Loucy (cell line): ENCODE measurements around the gene TTC39C.

ENCODE experiments used
- H2AFZ ChIP-seq: fragments of 200-600 bp; sonication (generic); 2 replicates; pipeline ENCODE4 v1.6.0; 2016; ENCODE audit warnings: antibody characterized with exemption, mild to moderate bottlenecking, low read length, moderate library complexity
- H3F3A ChIP-seq: fragments of 200-600 bp; 2 replicates; pipeline ENCODE4 v1.6.0; 2016; ENCODE audit warnings: antibody characterized with exemption, low read depth, mild to moderate bottlenecking
- H3K27me3 ChIP-seq: fragments of 200-600 bp; sonication (generic); 2 replicates; pipeline ENCODE4 v1.6.1; 2014; ENCODE audit warnings: low read length, mild to moderate bottlenecking; ENCODE audit not compliant: insufficient read depth, poor library complexity, severe bottlenecking
- H3K36me3 ChIP-seq: fragments of 200-600 bp; sonication (generic); 2 replicates; pipeline ENCODE4 v1.6.1; 2016; ENCODE audit warnings: low read length; ENCODE audit not compliant: insufficient read depth
- H3K4me1 ChIP-seq: fragments of 200-600 bp; sonication (generic); 2 replicates; pipeline ENCODE4 v1.5.1; 2014; ENCODE audit warnings: low read length, mild to moderate bottlenecking; ENCODE audit not compliant: insufficient read depth, poor library complexity, severe bottlenecking
- H3K4me2 ChIP-seq: fragments of 200-600 bp; sonication (generic); 2 replicates; pipeline ENCODE4 v1.6.0; 2014; ENCODE audit warnings: antibody characterized with exemption, low read length, low read depth, mild to moderate bottlenecking; ENCODE audit not compliant: poor library complexity, severe bottlenecking
- H3K4me3 ChIP-seq: fragments of 200-600 bp; sonication (generic); 2 replicates; pipeline ENCODE4 v1.5.1; 2014; ENCODE audit warnings: low read length, mild to moderate bottlenecking, mixed read lengths; ENCODE audit not compliant: poor library complexity, severe bottlenecking
- H3K79me2 ChIP-seq: fragments of 200-600 bp; sonication (generic); 2 replicates; pipeline ENCODE4 v1.6.1; 2014; ENCODE audit warnings: low read length; ENCODE audit not compliant: insufficient read depth
- H3K9ac ChIP-seq: fragments of 200-600 bp; sonication (generic); 2 replicates; pipeline ENCODE4 v1.6.0; 2014; ENCODE audit warnings: mild to moderate bottlenecking, low read depth, low read length, moderate library complexity; ENCODE audit not compliant: poor library complexity, severe bottlenecking
- H3K9me2 ChIP-seq: fragments of 200-600 bp; sonication (generic); replicated peaks from 2 replicates; pipeline ENCODE4 v1.6.1; 2016; ENCODE audit warnings: low read depth, low read length, mixed read lengths
- H3K9me3 ChIP-seq: fragments of 200-600 bp; sonication (generic); 2 replicates; pipeline ENCODE4 v1.6.1; 2014; ENCODE audit warnings: mild to moderate bottlenecking, antibody characterized with exemption, low read length, low read depth; ENCODE audit not compliant: insufficient read depth
- H4K20me1 ChIP-seq: fragments of 200-600 bp; sonication (generic); 2 replicates; pipeline ENCODE4 v1.6.0; 2014; ENCODE audit warnings: antibody characterized with exemption, low read length, mild to moderate bottlenecking; ENCODE audit not compliant: insufficient read depth, poor library complexity, severe bottlenecking
- CTCF ChIP-seq: fragments of 200-600 bp; sonication (generic); conservative IDR thresholded peaks from 2 replicates; pipeline ENCODE4 v1.5.1; 2014; ENCODE audit warnings: mild to moderate bottlenecking, antibody characterized with exemption, low read length
- EZH2phosphoT487 ChIP-seq: fragments of 200-600 bp; IDR thresholded peaks from 2 replicates; pipeline ENCODE4 v1.6.1; 2018; ENCODE audit warnings: antibody characterized with exemption, mild to moderate bottlenecking, moderate library complexity, borderline replicate concordance

TTC39C gene

GRCh38 chr18:24127735-24128134, 113.2 kb downstream of the TTC39C start:
- Histone ChIP-seq H3K9me3 (no peaks in the 10 kb centered on the region), H3K36me3 (peaks cover 55% of the 10 kb centered on the region)

GRCh38 chr18:24128700-24129099, 114.1 kb downstream of the TTC39C start:
- no peaks in the 10 kb centered on the region for H3K79me2 ChIP-seq
- peaks cover 57% of the 10 kb centered on the region for H3K36me3 ChIP-seq
- no peaks in the 10 kb centered on the region for H3K9me2 ChIP-seq

More at GRCh38 chr18:24127735-24128134, 113.2 kb downstream of the TTC39C start:
- Histone ChIP-seq H3K4me1 (no peaks in the 10 kb centered on the region), H4K20me1 (no peaks in the 10 kb centered on the region), H3K4me2 (no peak overlapping the region), H3K79me2 (no peaks in the 10 kb centered on the region), H3K9me2 (no peaks in the 10 kb centered on the region), H2AFZ (no peak overlapping the region), H3K9ac (no peak overlapping the region), H3K27me3 (no peaks in the 10 kb centered on the region), H3K4me3 (no peak overlapping the region), H3F3A (no peaks in the 10 kb centered on the region)
- TF ChIP-seq EZH2phosphoT487 (no peak), CTCF (no peak)

DNA sequence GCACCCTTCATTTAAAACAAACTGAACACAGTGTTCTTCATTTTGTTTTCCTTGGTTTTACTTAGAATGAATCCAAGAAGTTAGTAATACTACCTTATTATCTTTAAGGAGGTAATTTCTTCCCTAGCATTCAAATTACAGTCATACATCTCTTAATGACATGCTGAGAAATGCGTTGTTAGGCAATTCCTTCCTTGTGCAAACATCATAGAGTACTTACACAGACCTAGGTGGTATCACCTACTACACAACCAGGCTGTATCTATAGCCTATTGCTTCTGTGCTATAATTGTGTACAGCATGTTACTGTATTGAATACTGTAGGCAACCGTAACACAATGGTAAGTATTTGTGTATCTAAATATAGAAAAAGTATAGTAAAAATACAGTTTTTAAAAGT, 115.9 kb downstream of the TTC39C start:
- H2AFZ ChIP-seq = no peak overlapping the region
- H3K4me2 ChIP-seq = no peak overlapping the region
- no peaks in the 10 kb centered on the region for H3K79me2 ChIP-seq
- H3K9me3 ChIP-seq = no peaks in the 10 kb centered on the region
- no peak overlapping the region for H3K9ac ChIP-seq
- H3F3A ChIP-seq = no peaks in the 10 kb centered on the region
- no peaks in the 10 kb centered on the region for H3K9me2 ChIP-seq
- TF ChIP-seq CTCF = no peak
- TF ChIP-seq EZH2phosphoT487 = no peak
- H3K27me3 ChIP-seq = no peaks in the 10 kb centered on the region
- no peaks in the 10 kb centered on the region for H4K20me1 ChIP-seq
- H3K4me1 ChIP-seq = no peaks in the 10 kb centered on the region
- peaks cover 47% of the 10 kb centered on the region for H3K36me3 ChIP-seq
- no peak overlapping the region for H3K4me3 ChIP-seq

More at GRCh38 chr18:24128700-24129099, 114.1 kb downstream of the TTC39C start:
- no peaks in the 10 kb centered on the region for H4K20me1 ChIP-seq
- no peaks in the 10 kb centered on the region for H3K9me3 ChIP-seq
- H3K27me3 ChIP-seq = no peaks in the 10 kb centered on the region
- no peak overlapping the region for H3K4me2 ChIP-seq
- H2AFZ ChIP-seq = no peak overlapping the region
- no peaks in the 10 kb centered on the region for H3F3A ChIP-seq
- TF ChIP-seq EZH2phosphoT487 (no peak), CTCF (no peak)
- H3K4me3 ChIP-seq = no peak overlapping the region
- no peak overlapping the region for H3K9ac ChIP-seq
- H3K4me1 ChIP-seq = no peaks in the 10 kb centered on the region
